Left ventricle myocardium inferior (tissue), 1 donor: ENCODE data around the gene EFCAB7. TPM values are rescaled to one million over a fixed set of nuclear protein-coding genes. Genes with fewer than 3 reads are reported as not detected.

Experiments
- DNase-seq: peaks from one replicate; pipeline ENCODE4 v3.0.0-alpha.2; 2020
- H3K27ac ChIP-seq: fragments of 200-600 bp; replicated peaks from 2 replicates; pipeline ENCODE4 v1.8.0; 2021
- H3K27me3 ChIP-seq: fragments of 200-600 bp; 2 replicates; pipeline ENCODE4 v1.8.0; 2021; ENCODE audit warnings: low read depth
- H3K36me3 ChIP-seq: fragments of 200-600 bp; 2 replicates; pipeline ENCODE4 v1.8.0; 2021
- H3K4me1 ChIP-seq: fragments of 200-600 bp; 2 replicates; pipeline ENCODE4 v1.8.0; 2021
- H3K4me3 ChIP-seq: fragments of 200-600 bp; 2 replicates; pipeline ENCODE4 v1.8.0; 2021; ENCODE audit warnings: mild to moderate bottlenecking, moderate library complexity
- H3K9me3 ChIP-seq: fragments of 200-600 bp; replicated peaks from 2 replicates; pipeline ENCODE4 v1.8.0; 2021
- intact Hi-C: fragments of 100-400 bp; cut with micrococcal nuclease; formaldehyde crosslinking; loops from one replicate; pipeline ENCODE4 v1.11.0; 2022
- total RNA-seq: library from RNA; stranded (reverse); fragmentation: NEBNext Ultra II Directional; extraction: Animal tissue kit (Norgen Biotek cat#: 25700); gene quantifications from one replicate; pipeline ENCODE4 v1.2.1, GENCODE V29; 2021
- TF ChIP-seq, protein P1 (sequence below): fragments of 200-600 bp; IDR thresholded peaks from 2 replicates; pipeline ENCODE4 v1.8.0; 2021; ENCODE audit warnings: antibody characterized with exemption, mild to moderate bottlenecking, borderline replicate concordance
- donor health status: DM: no; HTN: yes; CAD: no; lungs with severe emphysema.

Gene EFCAB7
- total RNA-seq, 1 donor from 2014 or later, result 8.9 TPM

DNA sequence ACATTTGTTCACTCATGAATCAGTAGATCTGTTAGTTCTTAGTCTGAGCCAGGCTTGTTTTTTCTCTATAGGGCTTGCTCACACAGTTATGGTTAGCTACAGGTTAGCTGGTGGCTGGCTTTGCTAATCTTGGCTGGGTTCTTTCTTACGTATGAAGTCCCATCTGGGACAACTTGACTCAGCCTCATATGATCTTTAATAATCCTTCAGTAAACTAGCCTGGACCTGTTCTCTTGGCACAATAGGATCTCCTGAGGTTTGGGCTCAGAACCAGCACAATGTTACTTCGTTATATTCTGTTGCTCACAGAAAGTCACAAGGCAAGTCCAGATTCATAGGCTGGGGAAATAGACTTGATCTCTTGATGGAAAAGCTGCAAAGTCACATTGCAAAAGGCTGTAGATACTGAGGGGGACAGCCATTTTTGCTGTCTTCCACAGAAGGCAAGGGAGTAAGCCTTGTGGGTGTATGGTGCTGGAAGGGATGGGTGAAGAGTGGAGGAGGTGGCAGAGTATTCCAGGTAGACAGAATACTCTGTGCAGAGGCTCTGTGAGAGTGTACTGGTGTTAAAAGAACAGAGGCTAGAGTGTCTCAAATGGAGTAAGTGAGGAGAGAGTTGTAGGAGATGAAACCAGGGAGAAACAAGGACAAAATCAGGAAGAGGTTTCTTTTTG, 24.4 kb downstream of the EFCAB7 start:
- Histone ChIP-seq H3K4me3 (no peak overlapping the region), H3K27me3 (no peaks in the 10 kb centered on the region), H3K9me3 (no peaks in the 10 kb centered on the region), H3K4me1 (no peaks in the 10 kb centered on the region), H3K36me3 (peaks cover 47% of the 10 kb centered on the region), H3K27ac (no peak overlapping the region)
- intact Hi-C loops, result no loop called here
- TF ChIP-seq, protein P1, sequence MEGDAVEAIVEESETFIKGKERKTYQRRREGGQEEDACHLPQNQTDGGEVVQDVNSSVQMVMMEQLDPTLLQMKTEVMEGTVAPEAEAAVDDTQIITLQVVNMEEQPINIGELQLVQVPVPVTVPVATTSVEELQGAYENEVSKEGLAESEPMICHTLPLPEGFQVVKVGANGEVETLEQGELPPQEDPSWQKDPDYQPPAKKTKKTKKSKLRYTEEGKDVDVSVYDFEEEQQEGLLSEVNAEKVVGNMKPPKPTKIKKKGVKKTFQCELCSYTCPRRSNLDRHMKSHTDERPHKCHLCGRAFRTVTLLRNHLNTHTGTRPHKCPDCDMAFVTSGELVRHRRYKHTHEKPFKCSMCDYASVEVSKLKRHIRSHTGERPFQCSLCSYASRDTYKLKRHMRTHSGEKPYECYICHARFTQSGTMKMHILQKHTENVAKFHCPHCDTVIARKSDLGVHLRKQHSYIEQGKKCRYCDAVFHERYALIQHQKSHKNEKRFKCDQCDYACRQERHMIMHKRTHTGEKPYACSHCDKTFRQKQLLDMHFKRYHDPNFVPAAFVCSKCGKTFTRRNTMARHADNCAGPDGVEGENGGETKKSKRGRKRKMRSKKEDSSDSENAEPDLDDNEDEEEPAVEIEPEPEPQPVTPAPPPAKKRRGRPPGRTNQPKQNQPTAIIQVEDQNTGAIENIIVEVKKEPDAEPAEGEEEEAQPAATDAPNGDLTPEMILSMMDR, result no peak
- DNase-seq, result no peak

DNA sequence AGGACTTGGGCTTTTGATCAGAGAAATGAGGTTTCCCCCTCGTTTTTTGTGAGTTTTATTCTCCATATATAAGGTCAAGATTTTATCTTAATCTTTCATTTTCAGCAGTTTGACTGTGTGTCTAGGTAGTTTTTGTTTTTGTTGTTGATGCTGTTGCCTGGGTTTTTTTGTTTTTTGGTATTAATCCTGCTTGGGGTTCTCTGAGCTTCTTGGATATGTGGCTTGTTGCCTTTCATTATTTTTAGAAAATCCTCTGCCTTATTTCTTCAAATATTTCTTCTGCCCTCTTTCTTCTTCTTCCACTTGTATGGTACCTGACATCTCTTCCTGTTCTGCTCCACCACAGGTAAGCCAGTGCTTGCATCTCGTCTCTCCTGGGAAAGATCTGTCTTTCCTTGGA, 25.0 kb downstream of the EFCAB7 start:
- peaks cover 52% of the 10 kb centered on the region for H3K36me3 ChIP-seq
- H3K4me1 ChIP-seq, result no peaks in the 10 kb centered on the region
- TF ChIP-seq, protein P1, result no peak
- H3K4me3 ChIP-seq, result no peak overlapping the region
- H3K9me3 ChIP-seq, result no peaks in the 10 kb centered on the region
- intact Hi-C loops, result no loop called here
- H3K27me3 ChIP-seq, result no peaks in the 10 kb centered on the region
- H3K27ac ChIP-seq, result no peak overlapping the region
- no peak for DNase-seq

DNA sequence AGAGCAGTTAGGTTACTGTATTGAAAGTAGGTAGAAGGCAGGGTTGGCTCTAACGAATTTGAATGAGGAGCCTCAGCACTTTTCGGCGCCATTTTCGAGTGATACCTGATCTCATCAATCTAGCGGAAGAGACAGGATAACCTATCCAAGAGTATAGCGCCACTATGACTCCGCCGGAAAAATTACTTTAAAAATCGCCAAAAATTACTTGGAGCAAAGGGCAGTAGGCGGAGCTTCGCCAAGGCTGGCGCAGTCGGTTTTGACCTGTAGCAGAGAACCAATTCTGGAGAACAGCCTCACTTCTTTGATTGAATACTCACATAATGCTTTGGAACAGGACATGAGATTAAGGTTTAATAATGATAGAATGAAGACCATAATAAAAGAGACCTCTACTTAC, 25.6 kb downstream of the EFCAB7 start:
- no peak for DNase-seq
- no peaks in the 10 kb centered on the region for H3K27me3 ChIP-seq
- peaks cover 58% of the 10 kb centered on the region for H3K36me3 ChIP-seq
- no peak overlapping the region for H3K4me3 ChIP-seq
- no peak overlapping the region for H3K27ac ChIP-seq
- TF ChIP-seq, protein P1, result no peak
- intact Hi-C loops, result no loop called here
- H3K4me1 ChIP-seq, result no peaks in the 10 kb centered on the region
- no peaks in the 10 kb centered on the region for H3K9me3 ChIP-seq

DNA sequence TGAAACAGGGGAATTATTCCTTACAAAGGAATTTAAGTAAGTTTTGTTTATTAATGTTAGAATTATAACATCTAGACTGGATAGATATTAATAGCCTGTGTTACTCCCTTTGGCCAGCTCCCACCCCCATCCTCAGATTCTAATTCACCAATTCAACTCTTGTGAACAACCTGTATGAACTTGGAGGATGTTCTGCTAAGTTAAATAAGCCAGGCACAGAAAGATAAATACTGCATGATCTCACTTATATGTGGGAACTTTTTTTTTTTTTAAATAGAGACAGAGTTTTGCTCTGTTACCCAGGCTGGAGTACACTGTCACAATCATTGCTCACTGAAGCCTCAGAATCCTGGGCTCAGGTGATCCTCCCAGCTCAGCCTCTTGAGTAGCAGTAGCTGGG, 32.2 kb downstream of the EFCAB7 start:
- H3K4me3 ChIP-seq, result no peak overlapping the region
- H3K27ac ChIP-seq, result no peak overlapping the region
- H3K4me1 ChIP-seq, result no peaks in the 10 kb centered on the region
- no peaks in the 10 kb centered on the region for H3K9me3 ChIP-seq
- H3K36me3 ChIP-seq, result peaks cover 24% of the 10 kb centered on the region
- no peak for DNase-seq
- TF ChIP-seq, protein P1, result no peak
- intact Hi-C loops, result no loop called here
- H3K27me3 ChIP-seq, result no peaks in the 10 kb centered on the region

DNA sequence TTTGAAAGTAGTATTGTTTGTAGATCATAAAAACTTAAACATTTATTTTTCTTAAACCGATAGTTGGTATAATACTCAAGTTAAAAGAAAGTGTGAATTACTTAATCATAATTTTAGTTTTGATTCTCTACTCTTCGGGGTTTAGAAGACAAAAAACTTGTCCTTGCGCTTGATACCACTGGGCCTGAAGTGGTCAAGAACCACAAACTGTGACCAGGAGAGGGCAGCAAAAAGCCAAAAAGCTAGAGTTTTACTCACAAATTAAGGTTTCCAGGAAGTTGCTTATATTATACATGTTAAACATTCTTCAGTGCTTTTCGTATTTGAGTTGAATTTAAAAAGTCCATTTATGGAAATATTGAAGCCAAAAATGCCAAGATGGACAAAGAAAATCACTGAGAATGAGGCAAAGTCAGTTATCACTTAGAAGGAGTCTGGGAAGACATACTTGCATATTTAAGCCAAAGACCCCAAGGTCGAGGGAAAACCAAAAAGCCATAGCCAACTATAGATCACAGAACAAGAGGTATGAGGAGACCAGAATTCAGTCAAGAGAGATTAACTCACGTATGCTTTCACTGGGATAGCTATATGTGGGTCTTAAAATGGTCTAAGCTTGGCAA, 34.2 kb downstream of the EFCAB7 start:
- intact Hi-C loops, result no loop called here
- no peak for DNase-seq
- no peak overlapping the region for H3K4me3 ChIP-seq

More for the DNA sequence above, 34.2 kb downstream of the EFCAB7 start:
- H3K36me3 ChIP-seq, result peaks cover 15% of the 10 kb centered on the region
- H3K27ac ChIP-seq, result no peak overlapping the region
- H3K9me3 ChIP-seq, result no peaks in the 10 kb centered on the region
- TF ChIP-seq, protein P1, result peak; percentile 59
- H3K27me3 ChIP-seq, result no peaks in the 10 kb centered on the region
- H3K4me1 ChIP-seq, result no peaks in the 10 kb centered on the region
